NCI-H187 treated with DMSO at 0.1 percent for 48 hours (cell line): ENCODE measurements around the gene SUN1.
"Not testable (repeated sequence)": the region's sequence is repeated elsewhere in the genome, so short reads cannot be mapped to it uniquely, and the experiment has no call there.

Experiments used
- DNase-seq: peaks from one replicate; lab custom pipeline; 2025; lab: John Stamatoyannopoulos, UW

SUN1 gene

GRCh38 chr7:920351-921070 is 88.2 kb downstream of the SUN1 start:
- no peak for DNase-seq

GRCh38 chr7:921071-921461 is 88.8 kb downstream of the SUN1 start:
- no peak for DNase-seq

GRCh38 chr7:921581-922333 is 89.5 kb downstream of the SUN1 start:
- DNase-seq, result no peak

- no peak for DNase-seq
These were observed 90.2 kb downstream of the SUN1 start for GRCh38 chr7:922334-923107.

- no peak for DNase-seq
These were observed 91.1 kb downstream of the SUN1 start for GRCh38 chr7:923108-924041.

GRCh38 chr7:924042-924441 is 91.8 kb downstream of the SUN1 start:
- DNase-seq, result not testable (repeated sequence)
